NOMO-1 (cell line): ENCODE measurements around the gene PRPF40B.

Source experiments
- DNase-seq, 2 experiments: peaks; one replicate each; lab custom pipeline; 2025; ENCODE audit not compliant: unreplicated experiment in 2 of 2; lab: John Stamatoyannopoulos, UW

The PRPF40B gene

GRCh38 chr12:49655595-49656236 is 32.4 kb downstream of the PRPF40B start:
- DNase-seq = no peak

GRCh38 chr12:49658276-49658675 is 34.9 kb downstream of the PRPF40B start:
- DNase-seq = no peak

- no peak for DNase-seq
Observed at GRCh38 chr12:49659753-49660152, 36.4 kb downstream of the PRPF40B start.

GRCh38 chr12:49661191-49661590 is 37.8 kb downstream of the PRPF40B start:
- peak in 1 of 2 experiments; percentile 71 for DNase-seq

- no peak for DNase-seq
Observed at GRCh38 chr12:49661746-49662145, 38.4 kb downstream of the PRPF40B start.

GRCh38 chr12:49662998-49663843 is 39.9 kb downstream of the PRPF40B start:
- DNase-seq = peak; percentile 96 to 97

GRCh38 chr12:49664167-49664566 is 40.8 kb downstream of the PRPF40B start:
- no peak for DNase-seq

- DNase-seq = no peak
Observed at GRCh38 chr12:49664591-49665239, 41.4 kb downstream of the PRPF40B start.

- DNase-seq = no peak
Observed at GRCh38 chr12:49665384-49665783, 42.0 kb downstream of the PRPF40B start.

GRCh38 chr12:49666176-49666575 is 42.8 kb downstream of the PRPF40B start:
- DNase-seq = no peak

- no peak for DNase-seq
Observed at GRCh38 chr12:49667325-49668090, 44.1 kb downstream of the PRPF40B start.

- DNase-seq = no peak
Observed at GRCh38 chr12:49669796-49670195, 46.4 kb downstream of the PRPF40B start.

GRCh38 chr12:49671031-49671765 is 47.8 kb downstream of the PRPF40B start:
- DNase-seq = peak in 1 of 2 experiments; percentile 35

GRCh38 chr12:49672301-49673217 is 49.2 kb downstream of the PRPF40B start:
- peak in 1 of 2 experiments; percentile 9 for DNase-seq

- no peak for DNase-seq
Observed at GRCh38 chr12:49673446-49674317, 50.3 kb downstream of the PRPF40B start.

- no peak for DNase-seq
Observed at GRCh38 chr12:49674318-49674981, 51.1 kb downstream of the PRPF40B start.

GRCh38 chr12:49675137-49675536 is 51.8 kb downstream of the PRPF40B start:
- DNase-seq = no peak

GRCh38 chr12:49678711-49679110 is 55.4 kb downstream of the PRPF40B start:
- no peak for DNase-seq
